ENCODE data around the gene AP1B1.

DNA sequence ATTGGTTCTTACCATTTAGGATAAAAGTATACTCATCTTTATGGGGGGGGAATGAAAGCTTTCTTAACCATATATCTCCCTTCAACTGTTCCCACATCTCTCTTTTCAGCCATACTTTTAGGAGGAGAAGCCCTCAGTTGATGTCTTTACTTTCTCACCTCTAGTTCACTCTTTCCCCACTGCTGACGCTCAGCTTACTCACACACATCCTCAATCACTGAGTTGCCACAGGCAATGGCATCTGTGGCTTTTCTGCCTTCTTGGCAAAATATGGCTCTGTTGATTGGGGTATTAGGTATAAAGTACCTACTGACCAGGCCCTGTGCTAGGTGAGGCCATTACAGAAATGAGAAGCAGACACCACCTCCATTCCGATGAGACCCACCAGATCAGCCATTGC lies 12.2 kb upstream of the AP1B1 start:
- TF ChIP-seq, protein P1, sequence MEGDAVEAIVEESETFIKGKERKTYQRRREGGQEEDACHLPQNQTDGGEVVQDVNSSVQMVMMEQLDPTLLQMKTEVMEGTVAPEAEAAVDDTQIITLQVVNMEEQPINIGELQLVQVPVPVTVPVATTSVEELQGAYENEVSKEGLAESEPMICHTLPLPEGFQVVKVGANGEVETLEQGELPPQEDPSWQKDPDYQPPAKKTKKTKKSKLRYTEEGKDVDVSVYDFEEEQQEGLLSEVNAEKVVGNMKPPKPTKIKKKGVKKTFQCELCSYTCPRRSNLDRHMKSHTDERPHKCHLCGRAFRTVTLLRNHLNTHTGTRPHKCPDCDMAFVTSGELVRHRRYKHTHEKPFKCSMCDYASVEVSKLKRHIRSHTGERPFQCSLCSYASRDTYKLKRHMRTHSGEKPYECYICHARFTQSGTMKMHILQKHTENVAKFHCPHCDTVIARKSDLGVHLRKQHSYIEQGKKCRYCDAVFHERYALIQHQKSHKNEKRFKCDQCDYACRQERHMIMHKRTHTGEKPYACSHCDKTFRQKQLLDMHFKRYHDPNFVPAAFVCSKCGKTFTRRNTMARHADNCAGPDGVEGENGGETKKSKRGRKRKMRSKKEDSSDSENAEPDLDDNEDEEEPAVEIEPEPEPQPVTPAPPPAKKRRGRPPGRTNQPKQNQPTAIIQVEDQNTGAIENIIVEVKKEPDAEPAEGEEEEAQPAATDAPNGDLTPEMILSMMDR (CRISPR knock-in tag; IDR thresholded peaks at IDR 0.05), result no peak
- no peak for TF ChIP-seq NFIC (IDR thresholded peaks at IDR 0.05; ENCODE audit: low read length)
- TF ChIP-seq, protein P2, sequence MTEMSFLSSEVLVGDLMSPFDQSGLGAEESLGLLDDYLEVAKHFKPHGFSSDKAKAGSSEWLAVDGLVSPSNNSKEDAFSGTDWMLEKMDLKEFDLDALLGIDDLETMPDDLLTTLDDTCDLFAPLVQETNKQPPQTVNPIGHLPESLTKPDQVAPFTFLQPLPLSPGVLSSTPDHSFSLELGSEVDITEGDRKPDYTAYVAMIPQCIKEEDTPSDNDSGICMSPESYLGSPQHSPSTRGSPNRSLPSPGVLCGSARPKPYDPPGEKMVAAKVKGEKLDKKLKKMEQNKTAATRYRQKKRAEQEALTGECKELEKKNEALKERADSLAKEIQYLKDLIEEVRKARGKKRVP (CRISPR knock-in tag; IDR thresholded peaks at IDR 0.05), result no peak
- TF ChIP-seq NFYB (CRISPR knock-in tag; IDR thresholded peaks at IDR 0.05), result no peak
- TF ChIP-seq ZNF777 (CRISPR knock-in tag; IDR thresholded peaks at IDR 0.05), result no peak
- no peak for TF ChIP-seq SIX1 (CRISPR knock-in tag; IDR thresholded peaks at IDR 0.05; ENCODE audit: borderline replicate concordance)
- no peak for TF ChIP-seq NFIB (CRISPR knock-in tag; IDR thresholded peaks at IDR 0.05; ENCODE audit: borderline replicate concordance)
- TF ChIP-seq JUNB (CRISPR knock-in tag; IDR thresholded peaks at IDR 0.05; ENCODE audit: borderline replicate concordance), result no peak
- TF ChIP-seq, protein P3, sequence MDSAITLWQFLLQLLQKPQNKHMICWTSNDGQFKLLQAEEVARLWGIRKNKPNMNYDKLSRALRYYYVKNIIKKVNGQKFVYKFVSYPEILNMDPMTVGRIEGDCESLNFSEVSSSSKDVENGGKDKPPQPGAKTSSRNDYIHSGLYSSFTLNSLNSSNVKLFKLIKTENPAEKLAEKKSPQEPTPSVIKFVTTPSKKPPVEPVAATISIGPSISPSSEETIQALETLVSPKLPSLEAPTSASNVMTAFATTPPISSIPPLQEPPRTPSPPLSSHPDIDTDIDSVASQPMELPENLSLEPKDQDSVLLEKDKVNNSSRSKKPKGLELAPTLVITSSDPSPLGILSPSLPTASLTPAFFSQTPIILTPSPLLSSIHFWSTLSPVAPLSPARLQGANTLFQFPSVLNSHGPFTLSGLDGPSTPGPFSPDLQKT (CRISPR knock-in tag; IDR thresholded peaks at IDR 0.05; ENCODE audit: borderline replicate concordance), result no peak

Measured in HepG2 (cell line).